ENCODE data around the gene KCNH5.
A peak's percentile ranks its signal among the peaks of the same experiment; 100 is the strongest.

KCNH5 gene, protein sequence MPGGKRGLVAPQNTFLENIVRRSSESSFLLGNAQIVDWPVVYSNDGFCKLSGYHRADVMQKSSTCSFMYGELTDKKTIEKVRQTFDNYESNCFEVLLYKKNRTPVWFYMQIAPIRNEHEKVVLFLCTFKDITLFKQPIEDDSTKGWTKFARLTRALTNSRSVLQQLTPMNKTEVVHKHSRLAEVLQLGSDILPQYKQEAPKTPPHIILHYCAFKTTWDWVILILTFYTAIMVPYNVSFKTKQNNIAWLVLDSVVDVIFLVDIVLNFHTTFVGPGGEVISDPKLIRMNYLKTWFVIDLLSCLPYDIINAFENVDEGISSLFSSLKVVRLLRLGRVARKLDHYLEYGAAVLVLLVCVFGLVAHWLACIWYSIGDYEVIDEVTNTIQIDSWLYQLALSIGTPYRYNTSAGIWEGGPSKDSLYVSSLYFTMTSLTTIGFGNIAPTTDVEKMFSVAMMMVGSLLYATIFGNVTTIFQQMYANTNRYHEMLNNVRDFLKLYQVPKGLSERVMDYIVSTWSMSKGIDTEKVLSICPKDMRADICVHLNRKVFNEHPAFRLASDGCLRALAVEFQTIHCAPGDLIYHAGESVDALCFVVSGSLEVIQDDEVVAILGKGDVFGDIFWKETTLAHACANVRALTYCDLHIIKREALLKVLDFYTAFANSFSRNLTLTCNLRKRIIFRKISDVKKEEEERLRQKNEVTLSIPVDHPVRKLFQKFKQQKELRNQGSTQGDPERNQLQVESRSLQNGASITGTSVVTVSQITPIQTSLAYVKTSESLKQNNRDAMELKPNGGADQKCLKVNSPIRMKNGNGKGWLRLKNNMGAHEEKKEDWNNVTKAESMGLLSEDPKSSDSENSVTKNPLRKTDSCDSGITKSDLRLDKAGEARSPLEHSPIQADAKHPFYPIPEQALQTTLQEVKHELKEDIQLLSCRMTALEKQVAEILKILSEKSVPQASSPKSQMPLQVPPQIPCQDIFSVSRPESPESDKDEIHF

DNA sequence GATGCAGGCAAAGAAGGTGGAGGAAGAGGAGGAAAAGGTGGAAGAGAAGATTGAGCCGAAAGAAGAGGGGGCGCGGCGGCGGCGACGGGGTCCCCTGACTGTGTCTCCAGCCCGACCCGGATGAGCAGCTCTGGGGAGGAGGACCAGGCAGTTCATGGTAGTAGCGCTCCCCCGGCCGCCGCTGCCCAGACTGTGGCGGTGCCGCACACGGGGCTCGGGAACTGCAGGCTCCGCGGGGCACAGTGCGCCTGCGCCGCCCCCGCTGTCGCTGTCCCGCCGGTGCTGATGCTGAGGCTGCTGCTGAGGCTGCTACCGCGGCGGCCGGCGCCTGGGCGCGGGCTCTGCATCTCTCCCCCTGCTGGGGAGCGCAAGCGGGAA, at the start of gene KCNH5:
Gene KCNH5 (minus strand): TSS at position 225 of the 378 bp plus-strand sequence. CDS start 272 bp downstream, outside the sequence.
- Mint-ChIP-seq H3K9me3 (no peaks in the 10 kb centered on the region), H3K36me3 (ENCODE audit: low read depth) (no peaks in the 10 kb centered on the region), H3K4me3 (no peak within 1 kb of the TSS), H3K27ac (no peak within 1 kb of the TSS), H3K27me3 (ENCODE audit: low read depth) (peaks cover 42% of the 10 kb centered on the region), H3K4me1 (ENCODE audit: low read depth) (no peaks in the 10 kb centered on the region)
- peak; percentile 4 for DNase-seq (ENCODE audit: low spot score)

DNA sequence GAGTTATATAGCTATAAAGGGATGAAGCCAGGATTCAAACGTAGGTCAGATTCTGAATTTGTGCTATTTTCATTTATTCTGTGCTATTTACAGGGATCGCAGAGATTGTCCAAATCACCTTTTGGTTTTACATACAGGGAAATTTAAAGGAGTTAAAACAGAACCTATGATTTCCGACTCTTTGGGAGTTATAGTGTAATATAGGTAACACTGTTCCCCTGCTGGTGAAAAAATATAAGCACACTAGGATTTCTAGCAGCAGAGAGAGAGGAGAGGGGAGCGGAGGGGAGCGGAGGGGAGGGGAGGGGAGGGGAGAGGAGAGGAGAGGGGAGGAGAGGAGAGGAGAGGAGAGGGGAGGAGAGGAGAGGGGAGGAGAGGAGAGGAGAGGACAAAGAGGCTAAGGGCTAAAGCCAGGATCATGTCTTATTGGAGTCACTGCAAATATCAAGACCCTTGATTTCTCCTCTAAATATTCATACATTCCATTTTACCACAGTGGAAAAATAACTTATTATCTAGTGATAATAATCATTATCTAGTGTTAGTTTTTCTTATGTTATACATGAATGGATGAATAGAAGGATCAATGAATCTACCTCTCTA, 46.2 kb upstream of the KCNH5 start:
- DNase-seq (ENCODE audit: low spot score), result no peak
- Mint-ChIP-seq H3K4me1 (ENCODE audit: low read depth) (no peaks in the 10 kb centered on the region), H3K9me3 (no peaks in the 10 kb centered on the region), H3K27me3 (ENCODE audit: low read depth) (no peaks in the 10 kb centered on the region), H3K4me3 (no peak overlapping the region), H3K27ac (no peak overlapping the region), H3K36me3 (ENCODE audit: low read depth) (no peaks in the 10 kb centered on the region)

DNA sequence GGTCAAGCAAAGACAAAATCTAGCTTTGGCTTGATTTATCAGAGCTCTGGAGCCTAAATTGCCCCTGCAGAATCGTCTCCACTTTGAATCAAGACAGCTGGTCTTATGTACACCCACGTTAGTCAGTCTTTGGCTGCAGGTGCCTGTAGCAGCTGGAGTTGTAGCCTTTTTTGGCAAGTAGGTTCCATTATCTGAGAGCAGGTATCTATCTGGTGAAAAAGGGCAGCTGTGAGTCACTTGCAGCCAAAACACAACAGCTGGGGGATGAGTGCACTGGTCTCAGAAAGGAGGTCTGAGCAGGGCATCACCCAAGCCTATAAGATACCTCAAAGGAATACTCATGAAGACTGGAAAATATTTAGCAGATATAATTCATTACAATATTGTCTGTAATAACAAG, 43.6 kb upstream of the KCNH5 start:
- H3K27me3 Mint-ChIP-seq (ENCODE audit: low read depth), result no peaks in the 10 kb centered on the region
- H3K36me3 Mint-ChIP-seq (ENCODE audit: low read depth), result no peaks in the 10 kb centered on the region
- H3K4me3 Mint-ChIP-seq, result no peak overlapping the region
- DNase-seq (ENCODE audit: low spot score), result no peak
- H3K4me1 Mint-ChIP-seq (ENCODE audit: low read depth), result no peaks in the 10 kb centered on the region
- H3K27ac Mint-ChIP-seq, result no peak overlapping the region
- peaks cover 4% of the 10 kb centered on the region for H3K9me3 Mint-ChIP-seq

DNA sequence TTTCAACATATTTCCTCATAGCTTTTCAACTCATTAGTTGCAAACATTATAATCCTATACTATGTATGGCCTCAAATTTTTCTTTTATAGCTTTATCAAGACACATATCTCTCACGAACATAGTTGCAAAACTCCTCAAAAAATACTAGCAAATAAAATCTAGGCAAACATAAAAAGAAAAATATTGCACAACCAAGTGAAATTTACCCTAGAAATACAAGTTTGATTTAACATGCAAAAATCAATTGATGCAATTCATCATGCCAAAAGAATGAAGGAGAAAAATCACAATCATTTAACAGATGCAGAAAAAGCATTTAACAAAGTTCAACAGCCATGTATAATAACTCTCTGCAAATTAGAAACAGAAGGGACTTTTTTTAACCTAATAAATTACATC, 33.3 kb upstream of the KCNH5 start:
- Mint-ChIP-seq H3K27me3 (ENCODE audit: low read depth) (no peaks in the 10 kb centered on the region), H3K36me3 (ENCODE audit: low read depth) (no peaks in the 10 kb centered on the region), H3K4me1 (ENCODE audit: low read depth) (no peaks in the 10 kb centered on the region), H3K27ac (no peak overlapping the region), H3K9me3 (no peaks in the 10 kb centered on the region), H3K4me3 (no peak overlapping the region)
- DNase-seq (ENCODE audit: low spot score), result no peak

DNA sequence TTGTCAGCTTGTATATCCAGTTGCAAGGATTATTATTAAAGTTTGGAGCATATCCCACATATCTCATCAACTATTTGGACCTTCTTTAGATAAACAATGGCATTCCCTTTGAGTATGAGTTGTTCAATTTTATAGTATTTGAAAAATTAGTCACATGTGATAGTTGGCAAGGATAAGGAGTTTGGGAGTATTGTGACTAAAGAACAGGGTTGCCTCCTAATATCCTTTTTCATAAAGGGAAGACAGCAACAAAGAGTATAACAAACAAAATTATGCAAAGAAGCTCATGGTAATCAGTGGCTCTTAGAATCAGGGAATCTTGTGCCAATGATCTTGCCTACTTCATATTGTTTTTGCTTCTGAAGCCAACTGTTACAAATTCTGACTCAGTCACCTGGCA, 31.2 kb upstream of the KCNH5 start:
- no peak overlapping the region for H3K4me3 Mint-ChIP-seq
- H3K9me3 Mint-ChIP-seq, result no peaks in the 10 kb centered on the region
- no peak for DNase-seq (ENCODE audit: low spot score)
- H3K27ac Mint-ChIP-seq, result no peak overlapping the region
- no peaks in the 10 kb centered on the region for H3K36me3 Mint-ChIP-seq (ENCODE audit: low read depth)
- H3K4me1 Mint-ChIP-seq (ENCODE audit: low read depth), result no peaks in the 10 kb centered on the region
- no peaks in the 10 kb centered on the region for H3K27me3 Mint-ChIP-seq (ENCODE audit: low read depth)

DNA sequence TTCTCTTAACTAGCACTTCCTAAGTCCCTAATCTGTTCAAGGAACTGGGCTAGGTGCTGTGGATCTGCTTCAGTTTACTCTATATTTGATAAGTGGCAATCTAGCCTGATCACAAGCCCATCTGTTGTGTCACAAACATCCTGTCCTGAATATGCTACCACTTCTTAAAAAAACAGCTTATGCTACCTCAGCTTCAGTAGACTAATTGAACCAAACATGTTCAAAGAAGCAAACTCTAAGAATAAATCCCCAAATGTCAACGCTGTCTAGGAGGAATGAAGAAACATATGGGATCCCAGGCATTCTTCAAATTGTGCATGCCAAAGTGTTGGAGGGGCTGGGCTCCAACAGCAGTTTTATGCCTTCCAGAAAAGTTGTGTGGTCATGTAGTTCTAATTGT, 10.4 kb upstream of the KCNH5 start:
- DNase-seq (ENCODE audit: low spot score), result no peak
- Mint-ChIP-seq H3K36me3 (ENCODE audit: low read depth) (no peaks in the 10 kb centered on the region), H3K4me1 (ENCODE audit: low read depth) (no peaks in the 10 kb centered on the region), H3K27ac (no peak overlapping the region), H3K9me3 (no peaks in the 10 kb centered on the region), H3K4me3 (no peak overlapping the region), H3K27me3 (ENCODE audit: low read depth) (no peaks in the 10 kb centered on the region)

DNA sequence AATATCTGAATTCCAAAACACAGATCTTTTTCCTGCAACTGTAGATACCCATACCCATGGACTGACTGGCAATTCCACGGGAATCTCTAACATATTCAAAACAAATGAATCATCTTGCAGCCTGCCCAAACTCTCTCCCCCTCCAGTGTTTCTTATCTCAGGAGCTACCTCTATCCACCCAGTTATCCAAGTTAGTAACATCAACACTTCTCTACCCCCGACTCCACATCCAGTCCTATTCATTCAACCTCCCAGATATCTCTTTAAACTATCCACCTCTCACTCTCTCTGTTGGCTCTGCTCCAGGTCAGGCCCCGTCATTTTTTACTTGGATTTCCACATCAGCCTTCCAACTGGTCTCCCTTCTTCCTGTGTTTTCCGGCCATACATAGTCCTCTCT, 6.7 kb upstream of the KCNH5 start:
- Mint-ChIP-seq H3K4me3 (no peak overlapping the region), H3K4me1 (ENCODE audit: low read depth) (no peaks in the 10 kb centered on the region), H3K9me3 (no peaks in the 10 kb centered on the region), H3K27me3 (ENCODE audit: low read depth) (peaks cover 14% of the 10 kb centered on the region), H3K27ac (no peak overlapping the region), H3K36me3 (ENCODE audit: low read depth) (no peaks in the 10 kb centered on the region)
- DNase-seq (ENCODE audit: low spot score), result no peak

DNA sequence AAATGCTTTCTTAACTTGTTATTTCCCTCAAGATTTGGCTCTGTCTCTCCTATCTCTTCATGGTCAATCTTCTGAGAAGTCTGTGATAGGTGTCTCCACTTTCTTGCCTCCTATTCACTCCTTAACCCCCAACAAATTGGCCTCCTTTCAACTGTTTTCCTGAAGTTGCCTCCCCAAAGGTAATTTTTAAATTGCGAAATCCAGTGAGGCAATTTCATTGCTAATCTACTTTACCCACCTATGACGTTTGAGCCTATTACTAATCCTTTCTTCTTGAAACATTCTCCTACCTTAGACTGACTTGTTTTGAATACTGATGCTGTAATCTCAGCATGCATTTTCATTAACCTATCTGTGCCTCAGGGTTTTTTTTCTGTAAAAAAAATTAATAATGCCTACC, 6.0 kb upstream of the KCNH5 start:
- DNase-seq (ENCODE audit: low spot score), result no peak
- H3K4me1 Mint-ChIP-seq (ENCODE audit: low read depth), result no peaks in the 10 kb centered on the region
- no peaks in the 10 kb centered on the region for H3K9me3 Mint-ChIP-seq
- H3K27me3 Mint-ChIP-seq (ENCODE audit: low read depth), result peaks cover 20% of the 10 kb centered on the region
- H3K27ac Mint-ChIP-seq, result no peak overlapping the region
- H3K36me3 Mint-ChIP-seq (ENCODE audit: low read depth), result no peaks in the 10 kb centered on the region
- H3K4me3 Mint-ChIP-seq, result no peak overlapping the region

DNA sequence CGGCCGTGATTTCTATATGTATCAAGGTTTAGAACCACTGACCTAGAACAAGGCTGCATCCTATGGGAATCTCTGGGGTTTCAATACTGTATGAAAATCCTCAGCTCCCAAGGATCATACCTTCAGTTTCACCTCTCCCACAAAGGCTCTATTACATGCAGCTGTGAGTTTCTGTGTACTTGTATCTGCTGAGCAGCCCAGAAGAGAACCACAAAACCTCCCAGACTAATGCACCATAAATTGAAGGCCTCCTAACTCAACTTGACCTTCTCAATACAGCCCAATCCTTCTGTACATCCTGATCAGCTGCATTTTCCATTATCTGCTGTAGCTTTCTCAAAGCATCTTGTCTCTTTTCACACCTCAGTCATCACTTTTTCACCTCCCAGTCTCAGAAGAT, 5.4 kb upstream of the KCNH5 start:
- no peaks in the 10 kb centered on the region for H3K36me3 Mint-ChIP-seq (ENCODE audit: low read depth)
- H3K4me1 Mint-ChIP-seq (ENCODE audit: low read depth), result no peaks in the 10 kb centered on the region
- no peaks in the 10 kb centered on the region for H3K9me3 Mint-ChIP-seq
- no peak for DNase-seq (ENCODE audit: low spot score)
- H3K27ac Mint-ChIP-seq, result no peak overlapping the region
- H3K27me3 Mint-ChIP-seq (ENCODE audit: low read depth), result peaks cover 23% of the 10 kb centered on the region
- H3K4me3 Mint-ChIP-seq, result no peak overlapping the region

DNA sequence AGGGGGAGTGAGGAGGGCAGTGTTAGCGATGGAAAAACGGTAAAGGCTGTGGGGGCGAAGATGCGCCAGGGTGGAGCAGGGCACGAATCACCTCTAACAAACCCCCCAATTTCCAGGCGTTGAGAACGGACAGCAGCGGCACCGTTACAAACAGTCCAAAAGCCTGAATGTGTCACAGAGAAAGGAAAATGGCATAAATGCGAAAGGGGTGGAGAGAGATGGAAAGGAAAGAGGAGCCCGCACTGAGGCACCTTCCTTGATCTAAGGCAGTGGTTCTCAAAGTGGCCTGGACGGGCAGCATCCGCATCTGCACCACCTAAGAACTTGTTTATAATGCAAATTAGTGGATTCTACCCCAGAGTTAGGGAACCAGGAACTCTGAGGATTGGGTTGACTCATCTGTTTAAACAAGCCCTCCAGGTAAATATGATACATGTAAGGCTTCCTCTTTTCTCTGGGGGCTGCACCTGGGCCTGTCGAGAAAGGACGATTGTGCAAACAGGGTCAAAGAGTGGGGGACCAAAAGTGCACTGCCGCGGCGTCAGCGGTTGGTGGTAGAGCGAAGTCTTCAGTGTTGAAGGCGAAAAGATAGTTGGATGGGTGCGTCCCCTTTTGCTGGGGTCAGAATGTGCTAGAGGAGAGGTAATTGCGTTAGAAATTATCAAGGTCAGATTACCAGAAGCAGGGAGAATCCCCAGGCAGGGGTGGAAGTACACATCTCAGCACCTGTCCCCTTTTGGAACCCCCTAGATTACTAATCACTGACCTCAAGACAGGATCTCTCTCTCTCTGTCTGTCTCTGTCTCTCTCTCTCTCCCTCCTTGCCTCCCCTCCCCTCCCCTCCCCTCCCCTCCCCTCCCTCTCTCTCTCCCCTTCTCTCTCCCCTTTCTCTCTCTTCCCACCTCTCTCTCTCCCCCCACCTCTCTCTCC, 1.3 kb upstream of the KCNH5 start:
- Mint-ChIP-seq H3K4me1 (ENCODE audit: low read depth) (no peaks in the 10 kb centered on the region), H3K27ac (no peak overlapping the region), H3K36me3 (ENCODE audit: low read depth) (no peaks in the 10 kb centered on the region), H3K27me3 (ENCODE audit: low read depth) (peaks cover 42% of the 10 kb centered on the region), H3K9me3 (no peaks in the 10 kb centered on the region), H3K4me3 (no peak overlapping the region)
- DNase-seq (ENCODE audit: low spot score), result no peak

DNA sequence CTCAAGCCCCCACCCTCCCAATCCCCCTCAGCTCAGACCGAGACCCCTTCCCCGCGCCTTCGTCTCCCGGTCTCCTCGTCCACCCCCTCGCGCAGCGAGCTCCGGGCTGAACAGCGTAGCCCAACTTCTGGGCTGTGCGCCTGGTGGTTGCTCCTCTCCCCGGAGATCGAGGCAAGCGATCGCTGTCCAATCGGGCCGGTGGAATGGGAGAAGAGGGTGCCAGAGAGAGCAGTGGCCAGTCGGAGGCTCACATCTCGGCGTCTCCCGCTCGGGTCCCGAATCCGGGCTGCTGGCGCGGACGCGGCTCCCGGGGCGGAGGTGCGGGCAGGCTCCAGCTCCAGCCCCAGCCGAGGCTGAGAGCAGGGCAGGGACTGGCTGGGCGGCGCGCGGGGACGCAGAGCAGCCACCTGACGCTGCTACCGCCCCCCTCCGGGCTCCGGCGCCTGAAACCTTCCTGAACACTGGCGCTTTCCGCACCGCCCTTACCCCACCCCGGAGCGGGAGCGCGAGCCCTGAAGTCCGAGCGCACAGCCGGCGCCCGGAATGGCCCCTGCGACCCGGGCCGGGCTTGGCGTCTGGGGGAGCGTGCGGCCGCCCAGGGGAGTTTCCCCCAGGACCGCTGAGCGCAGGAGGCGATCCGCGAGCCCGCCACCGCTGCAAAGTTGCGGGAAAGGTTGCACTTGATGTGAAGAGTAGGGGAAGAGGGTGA, 508 bp upstream of the KCNH5 start:
- DNase-seq (ENCODE audit: low spot score), result no peak
- no peaks in the 10 kb centered on the region for H3K36me3 Mint-ChIP-seq (ENCODE audit: low read depth)

DNA sequence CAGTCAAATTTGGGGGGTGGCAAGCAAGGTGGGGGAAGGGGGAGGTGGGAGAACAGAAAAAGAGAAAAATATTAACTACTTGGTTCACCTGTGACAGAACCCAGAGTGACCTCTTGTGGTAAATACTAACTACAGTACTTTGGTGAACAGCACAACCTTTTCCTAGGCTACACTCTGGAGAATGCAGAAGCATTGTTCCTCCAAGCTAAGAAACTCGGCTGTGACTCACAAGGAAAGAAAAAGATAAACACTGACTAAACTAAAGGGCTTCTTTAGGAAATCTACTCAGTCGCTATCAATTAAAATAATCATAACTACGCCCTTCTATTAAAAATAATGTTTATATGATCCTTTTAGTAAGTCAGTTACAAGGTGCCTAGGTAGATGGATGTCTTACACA, 5.4 kb downstream of the KCNH5 start:
- Mint-ChIP-seq H3K27me3 (ENCODE audit: low read depth) (peaks cover 16% of the 10 kb centered on the region), H3K9me3 (no peaks in the 10 kb centered on the region), H3K36me3 (ENCODE audit: low read depth) (no peaks in the 10 kb centered on the region), H3K4me3 (no peak overlapping the region), H3K4me1 (ENCODE audit: low read depth) (no peaks in the 10 kb centered on the region), H3K27ac (no peak overlapping the region)
- DNase-seq (ENCODE audit: low spot score), result no peak

More for the DNA sequence above, 508 bp upstream of the KCNH5 start:
- H3K9me3 Mint-ChIP-seq, result no peaks in the 10 kb centered on the region
- H3K4me3 Mint-ChIP-seq, result no peak overlapping the region
- peaks cover 42% of the 10 kb centered on the region for H3K27me3 Mint-ChIP-seq (ENCODE audit: low read depth)
- no peak overlapping the region for H3K27ac Mint-ChIP-seq
- no peaks in the 10 kb centered on the region for H3K4me1 Mint-ChIP-seq (ENCODE audit: low read depth)

DNA sequence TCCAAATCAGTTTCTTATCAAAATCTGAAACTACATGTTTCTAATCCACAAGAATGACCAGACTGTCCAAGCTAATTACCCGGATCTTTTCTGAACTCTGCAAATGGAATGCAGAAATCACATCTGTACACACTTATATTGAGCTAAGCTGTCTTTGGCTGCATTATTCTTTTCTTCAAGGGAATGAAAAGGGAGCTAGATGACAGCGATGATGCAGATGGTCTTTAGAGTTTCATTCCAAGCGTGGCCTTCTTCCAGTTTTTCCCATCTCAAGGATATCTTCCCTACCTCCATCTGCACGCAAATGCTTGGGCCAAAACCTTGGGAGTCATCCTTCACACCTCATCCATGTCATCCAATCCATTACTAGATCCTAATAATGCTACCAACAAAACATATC, 12.6 kb downstream of the KCNH5 start:
- Mint-ChIP-seq H3K36me3 (ENCODE audit: low read depth) (no peaks in the 10 kb centered on the region), H3K9me3 (no peaks in the 10 kb centered on the region), H3K27me3 (ENCODE audit: low read depth) (no peaks in the 10 kb centered on the region), H3K4me3 (no peak overlapping the region), H3K27ac (no peak overlapping the region), H3K4me1 (ENCODE audit: low read depth) (no peaks in the 10 kb centered on the region)
- DNase-seq (ENCODE audit: low spot score), result no peak

All from T-helper 2 cell treated with Interferon-gamma antibody and Interleukin-4, amounts not matched to agents 5 μg/mL and 100 μg/mL, for 36 hours (primary cell).